Measurements from ENCODE around the gene SPACA4.

Gene SPACA4

GRCh38 chr19:48632692-48633147 lies 26.2 kb downstream of the SPACA4 start:
- Mint-ChIP-seq H3K9me3 (ENCODE audit: low read depth) (no peaks in the 10 kb centered on the region), H3K4me1 (ENCODE audit: low read depth) (peaks cover 41% of the 10 kb centered on the region), H3K27ac (peak overlapping the region; percentile 78), H3K36me3 (no peaks in the 10 kb centered on the region), H3K4me3 (peak overlapping the region; percentile 35), H3K27me3 (no peaks in the 10 kb centered on the region)

- Mint-ChIP-seq H3K9me3 (ENCODE audit: low read depth) (no peaks in the 10 kb centered on the region), H3K27ac (peak overlapping the region; percentile 87), H3K36me3 (no peaks in the 10 kb centered on the region), H3K4me3 (peak overlapping the region; percentile 79), H3K27me3 (no peaks in the 10 kb centered on the region), H3K4me1 (ENCODE audit: low read depth) (peaks cover 45% of the 10 kb centered on the region)
Measured at GRCh38 chr19:48633148-48634035, 26.9 kb downstream of the SPACA4 start.

GRCh38 chr19:48634036-48634342 lies 27.4 kb downstream of the SPACA4 start:
- H3K4me3 Mint-ChIP-seq, result peak overlapping the region; percentile 79

GRCh38 chr19:48634424-48635262 lies 28.1 kb downstream of the SPACA4 start:
- H3K36me3 Mint-ChIP-seq, result no peaks in the 10 kb centered on the region
- no peaks in the 10 kb centered on the region for H3K9me3 Mint-ChIP-seq (ENCODE audit: low read depth)
- peak overlapping the region; percentile 87 for H3K27ac Mint-ChIP-seq
- peaks cover 55% of the 10 kb centered on the region for H3K4me1 Mint-ChIP-seq (ENCODE audit: low read depth)
- no peaks in the 10 kb centered on the region for H3K27me3 Mint-ChIP-seq
- H3K4me3 Mint-ChIP-seq, result peak overlapping the region; percentile 79

More at GRCh38 chr19:48634036-48634342, 27.4 kb downstream of the SPACA4 start:
- Mint-ChIP-seq H3K4me1 (ENCODE audit: low read depth) (peaks cover 51% of the 10 kb centered on the region), H3K27ac (peak overlapping the region; percentile 87), H3K36me3 (no peaks in the 10 kb centered on the region), H3K9me3 (ENCODE audit: low read depth) (no peaks in the 10 kb centered on the region), H3K27me3 (no peaks in the 10 kb centered on the region)

- peaks cover 59% of the 10 kb centered on the region for H3K4me1 Mint-ChIP-seq (ENCODE audit: low read depth)
- peak overlapping the region; percentile 97 for H3K4me3 Mint-ChIP-seq
Measured at GRCh38 chr19:48635263-48635965, 28.9 kb downstream of the SPACA4 start.

GRCh38 chr19:48635966-48636858 lies 29.7 kb downstream of the SPACA4 start:
- Mint-ChIP-seq H3K27ac (peak overlapping the region; percentile 90), H3K4me3 (peak overlapping the region; percentile 97), H3K9me3 (ENCODE audit: low read depth) (no peaks in the 10 kb centered on the region), H3K27me3 (no peaks in the 10 kb centered on the region), H3K36me3 (no peaks in the 10 kb centered on the region), H3K4me1 (ENCODE audit: low read depth) (peaks cover 60% of the 10 kb centered on the region)

More at GRCh38 chr19:48635263-48635965, 28.9 kb downstream of the SPACA4 start:
- H3K36me3 Mint-ChIP-seq, result no peaks in the 10 kb centered on the region
- H3K27me3 Mint-ChIP-seq, result no peaks in the 10 kb centered on the region
- peak overlapping the region; percentile 87 for H3K27ac Mint-ChIP-seq
- H3K9me3 Mint-ChIP-seq (ENCODE audit: low read depth), result no peaks in the 10 kb centered on the region

GRCh38 chr19:48636859-48637448 lies 30.4 kb downstream of the SPACA4 start, which contains the start of gene DBP:
DBP (minus strand) TSS chr19:48637379; CDS start chr19:48636994, 385 bp downstream.
- no peaks in the 10 kb centered on the region for H3K27me3 Mint-ChIP-seq
- H3K27ac Mint-ChIP-seq, result peak within 1 kb of the TSS; percentile 99
- H3K4me1 Mint-ChIP-seq (ENCODE audit: low read depth), result peaks cover 56% of the 10 kb centered on the region
- no peaks in the 10 kb centered on the region for H3K9me3 Mint-ChIP-seq (ENCODE audit: low read depth)
- no peaks in the 10 kb centered on the region for H3K36me3 Mint-ChIP-seq
- H3K4me3 Mint-ChIP-seq, result peak within 1 kb of the TSS; percentile 97

GRCh38 chr19:48637449-48637947 lies 31.0 kb downstream of the SPACA4 start:
- no peaks in the 10 kb centered on the region for H3K27me3 Mint-ChIP-seq
- H3K36me3 Mint-ChIP-seq, result no peaks in the 10 kb centered on the region
- H3K27ac Mint-ChIP-seq, result peak overlapping the region; percentile 99
- H3K4me1 Mint-ChIP-seq (ENCODE audit: low read depth), result peaks cover 53% of the 10 kb centered on the region
- H3K9me3 Mint-ChIP-seq (ENCODE audit: low read depth), result no peaks in the 10 kb centered on the region
- peak overlapping the region; percentile 97 for H3K4me3 Mint-ChIP-seq

GRCh38 chr19:48637948-48638830 lies 31.6 kb downstream of the SPACA4 start:
- Mint-ChIP-seq H3K4me3 (peak overlapping the region; percentile 97), H3K27me3 (no peaks in the 10 kb centered on the region), H3K27ac (peak overlapping the region; percentile 99), H3K9me3 (ENCODE audit: low read depth) (no peaks in the 10 kb centered on the region), H3K36me3 (no peaks in the 10 kb centered on the region), H3K4me1 (ENCODE audit: low read depth) (peaks cover 47% of the 10 kb centered on the region)

- peaks cover 41% of the 10 kb centered on the region for H3K4me1 Mint-ChIP-seq (ENCODE audit: low read depth)
- no peaks in the 10 kb centered on the region for H3K36me3 Mint-ChIP-seq
- peak overlapping the region; percentile 97 for H3K4me3 Mint-ChIP-seq
- no peaks in the 10 kb centered on the region for H3K27me3 Mint-ChIP-seq
- no peaks in the 10 kb centered on the region for H3K9me3 Mint-ChIP-seq (ENCODE audit: low read depth)
- H3K27ac Mint-ChIP-seq, result peak overlapping the region; percentile 99
Measured at GRCh38 chr19:48638831-48639381, 32.4 kb downstream of the SPACA4 start.

- H3K27ac Mint-ChIP-seq, result peak overlapping the region; percentile 50
- H3K9me3 Mint-ChIP-seq (ENCODE audit: low read depth), result no peaks in the 10 kb centered on the region
- H3K4me3 Mint-ChIP-seq, result peak overlapping the region; percentile 13
- H3K27me3 Mint-ChIP-seq, result no peaks in the 10 kb centered on the region
- no peaks in the 10 kb centered on the region for H3K36me3 Mint-ChIP-seq
- peaks cover 37% of the 10 kb centered on the region for H3K4me1 Mint-ChIP-seq (ENCODE audit: low read depth)
Measured at GRCh38 chr19:48639483-48640375, 33.2 kb downstream of the SPACA4 start.

GRCh38 chr19:48641850-48642249 lies 35.3 kb downstream of the SPACA4 start:
- Mint-ChIP-seq H3K4me3 (no peak overlapping the region), H3K27ac (peak overlapping the region; percentile 58), H3K4me1 (ENCODE audit: low read depth) (peaks cover 39% of the 10 kb centered on the region), H3K9me3 (ENCODE audit: low read depth) (no peaks in the 10 kb centered on the region), H3K27me3 (no peaks in the 10 kb centered on the region), H3K36me3 (no peaks in the 10 kb centered on the region)

Measured in activated naive CD8-positive, alpha-beta T cell (primary cell).